Mammary epithelial cell (primary cell): ENCODE results near the gene WFIKKN1.

Source experiments
- EZH2 ChIP-seq: IDR thresholded peaks from 2 replicates; pipeline ENCODE4 v1.6.1; 2012; ENCODE audit warnings: low read length, inconsistent platforms, borderline replicate concordance
- TF ChIP-seq, protein P1 (sequence below), 2 donors: IDR thresholded peaks in 1 of 2; conservative IDR thresholded peaks in 1 of 2; 2 replicates each; pipeline ENCODE4 v1.5.1; 2011 to 2012; ENCODE audit warnings: inconsistent platforms in 2 of 2, low read length in 2 of 2, mild to moderate bottlenecking in 2 of 2, control low read depth in 1 of 2, low read depth in 1 of 2; ENCODE audit not compliant: insufficient read depth in 1 of 2; ENCODE audit errors: extremely low read depth in 1 of 2

- TF ChIP-seq, protein P1, sequence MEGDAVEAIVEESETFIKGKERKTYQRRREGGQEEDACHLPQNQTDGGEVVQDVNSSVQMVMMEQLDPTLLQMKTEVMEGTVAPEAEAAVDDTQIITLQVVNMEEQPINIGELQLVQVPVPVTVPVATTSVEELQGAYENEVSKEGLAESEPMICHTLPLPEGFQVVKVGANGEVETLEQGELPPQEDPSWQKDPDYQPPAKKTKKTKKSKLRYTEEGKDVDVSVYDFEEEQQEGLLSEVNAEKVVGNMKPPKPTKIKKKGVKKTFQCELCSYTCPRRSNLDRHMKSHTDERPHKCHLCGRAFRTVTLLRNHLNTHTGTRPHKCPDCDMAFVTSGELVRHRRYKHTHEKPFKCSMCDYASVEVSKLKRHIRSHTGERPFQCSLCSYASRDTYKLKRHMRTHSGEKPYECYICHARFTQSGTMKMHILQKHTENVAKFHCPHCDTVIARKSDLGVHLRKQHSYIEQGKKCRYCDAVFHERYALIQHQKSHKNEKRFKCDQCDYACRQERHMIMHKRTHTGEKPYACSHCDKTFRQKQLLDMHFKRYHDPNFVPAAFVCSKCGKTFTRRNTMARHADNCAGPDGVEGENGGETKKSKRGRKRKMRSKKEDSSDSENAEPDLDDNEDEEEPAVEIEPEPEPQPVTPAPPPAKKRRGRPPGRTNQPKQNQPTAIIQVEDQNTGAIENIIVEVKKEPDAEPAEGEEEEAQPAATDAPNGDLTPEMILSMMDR (conservative IDR thresholded peaks at IDR 0.05 in 1 of 2, IDR thresholded peaks at IDR 0.05 in 1 of 2; ENCODE audit: extremely low read depth in 1 of 2, insufficient read depth in 1 of 2, low read depth in 1 of 2, low read length in 2 of 2) = no peak
- TF ChIP-seq EZH2 = no peak
These were observed 4.6 kb upstream of the WFIKKN1 start for GRCh38 chr16:625977-626765.
